GM12878 (cell line): Measurements from ENCODE around the gene FN1. TPM values are rescaled to one million over a fixed set of nuclear protein-coding genes. Genes with fewer than 3 reads are reported as not detected.

Experiments used
- ATAC-seq: fragments of 200-7000 bp; cut with Tn5 transposase; 3 replicates; pipeline ENCODE4 v1.9.1; 2020; ENCODE audit warnings: mild to moderate bottlenecking, moderate library complexity
- BruUV-seq: library from RNA; stranded (reverse); fragments of 400-500 nt; replicated peaks from 2 replicates; lab custom pipeline; 2021; lab: Mats Ljungman, UMichigan
- CTCF ChIA-PET: fragments of 300-600 bp; sonication (Branson Sonifier 250); formaldehyde crosslinking; extraction: SDS; loops from one replicate; lab custom pipeline; 2021; ENCODE audit warnings: inconsistent platforms; lab: Yijun Ruan, JAX
- POLR2A ChIA-PET: fragments of 350-600 bp; formaldehyde crosslinking; extraction: SDS; loops from one replicate; lab custom pipeline; 2021; ENCODE audit warnings: inconsistent platforms; lab: Charles Lee
- RAD21 ChIA-PET: fragments of 300-600 bp; sonication (Branson Sonifier 250); formaldehyde crosslinking; loops from one replicate; lab custom pipeline; 2023; ENCODE audit warnings: antibody characterized with exemption; ENCODE audit not compliant: unreplicated experiment; lab: Charles Lee
- SMC1A ChIA-PET: fragments of 300-600 bp; sonication (Branson Sonifier 250); formaldehyde crosslinking; loops from one replicate; lab custom pipeline; 2023; ENCODE audit not compliant: unreplicated experiment, uncharacterized antibody; lab: Charles Lee
- DNase-seq: peaks from one replicate; pipeline ENCODE4 v3.0.0-alpha.2; 2011; ENCODE audit warnings: low read depth, low spot score
- FAIRE-seq: peaks from 3 replicates; lab custom pipeline; 2011; peaks lifted over from hg19 to GRCh38; lab: Jason Lieb, UNC
- H2AFZ ChIP-seq: 2 replicates; pipeline ENCODE4 v1.6.0; 2011; ENCODE audit warnings: low read depth, low read length, control low read depth; ENCODE audit not compliant: control insufficient read depth
- H3K27ac ChIP-seq: 2 replicates; pipeline ENCODE4 v1.5.1; 2011; ENCODE audit warnings: control low read depth; ENCODE audit not compliant: control insufficient read depth, insufficient read depth
- H3K27me3 ChIP-seq, 2 experiments: replicated peaks in 1 of 2; 2 replicates each; pipeline versions ENCODE4 v1.6.0 to v1.6.1; 2011; ENCODE audit warnings: low read length in 1 of 2; ENCODE audit not compliant: control insufficient read depth in 2 of 2, insufficient read depth in 2 of 2
- H3K36me3 ChIP-seq, 2 experiments: 2 replicates each; pipeline ENCODE4 v1.5.1; 2011; ENCODE audit warnings: low read length in 1 of 2; ENCODE audit not compliant: control insufficient read depth in 2 of 2, insufficient read depth in 2 of 2
- H3K4me1 ChIP-seq: 2 replicates; pipeline ENCODE4 v1.6.1; 2011; ENCODE audit warnings: mild to moderate bottlenecking, low read length, moderate library complexity, mixed read lengths; ENCODE audit not compliant: control insufficient read depth, insufficient read depth
- H3K4me2 ChIP-seq: 2 replicates; pipeline ENCODE4 v1.6.0; 2011; ENCODE audit warnings: control low read depth; ENCODE audit not compliant: control insufficient read depth, insufficient read depth
- H3K4me3 ChIP-seq: fragments of 200-600 bp; sonication (generic); 2 replicates; pipeline ENCODE4 v1.5.1; 2016
- H3K79me2 ChIP-seq: 2 replicates; pipeline ENCODE4 v1.6.0; 2011; ENCODE audit warnings: low read length; ENCODE audit not compliant: control insufficient read depth, insufficient read depth
- H3K9ac ChIP-seq: 2 replicates; pipeline ENCODE4 v1.8.0; 2011; ENCODE audit warnings: low read length, control low read depth, mixed read lengths; ENCODE audit not compliant: control insufficient read depth, insufficient read depth
- H3K9me3 ChIP-seq: replicated peaks from 3 replicates; pipeline ENCODE4 v1.5.1; 2011; ENCODE audit warnings: mild to moderate bottlenecking, low read length; ENCODE audit not compliant: control insufficient read depth, insufficient read depth
- H4K20me1 ChIP-seq: 2 replicates; pipeline ENCODE4 v1.6.0; 2011; ENCODE audit not compliant: control insufficient read depth, insufficient read depth
- EGR1 ChIP-seq, 2 experiments: IDR thresholded peaks; 1 replicate in 1 of 2; 2 replicates in 1 of 2; pipeline ENCODE4 v1.6.1; 2011 to 2012; ENCODE audit warnings: low read depth in 2 of 2, low read length in 2 of 2, borderline replicate concordance in 1 of 2, mild to moderate bottlenecking in 1 of 2, moderate library complexity in 1 of 2
- MTA2 ChIP-seq: fragments of 450-650 bp; IDR thresholded peaks from 2 replicates; pipeline ENCODE4 v1.6.1; 2016; ENCODE audit warnings: low read depth, mild to moderate bottlenecking, moderate library complexity
- MYC ChIP-seq: IDR thresholded peaks from 2 replicates; pipeline ENCODE4 v1.6.1; 2011; ENCODE audit warnings: mild to moderate bottlenecking, low read length, moderate library complexity, inconsistent platforms; ENCODE audit not compliant: insufficient read depth, insufficient replicate concordance, insufficient read length, severe bottlenecking
- SPI1 ChIP-seq: IDR thresholded peaks from 2 replicates; pipeline ENCODE4 v1.6.1; 2011; ENCODE audit warnings: low read depth, mild to moderate bottlenecking, low read length, moderate library complexity, borderline replicate concordance; ENCODE audit not compliant: insufficient read depth
- SUPT20H ChIP-seq: IDR thresholded peaks from 2 replicates; pipeline ENCODE4 v1.6.1; 2011; ENCODE audit warnings: low read depth, mild to moderate bottlenecking, low read length, moderate library complexity, borderline replicate concordance; ENCODE audit not compliant: control insufficient read depth
- ZNF217 ChIP-seq: fragments of 450-650 bp; IDR thresholded peaks from 2 replicates; pipeline ENCODE4 v1.6.1; 2017; ENCODE audit warnings: antibody characterized with exemption, mild to moderate bottlenecking
- WGBS: methylation state at CpG from one replicate; pipeline ENCODE4 v1.1.6; 2016; ENCODE audit warnings: low lambda C conversion rate; ENCODE audit not compliant: insufficient replicate concordance, insufficient coverage; ENCODE audit errors: missing lambda C conversion rate; 5-methylcytosine and 5-hydroxymethylcytosine counted together
- in situ Hi-C: fragments of 300-500 bp; cut with MboI; formaldehyde crosslinking; loops from 9 replicates; pipeline ENCODE4 v1.14.3; 2018; ENCODE audit warnings: mixed read lengths
- intact Hi-C: fragments of 100-400 bp; cut with micrococcal nuclease; formaldehyde crosslinking; loops from one replicate; pipeline ENCODE4 v1.14.2; 2022; ENCODE audit not compliant: unreplicated experiment
- polyA plus RNA-seq, 11 experiments: library from polyadenylated mRNA; depleted of rRNA in 4 of 11; unstranded in 6 of 11; stranded (reverse) in 5 of 11; fragments of >200 nt; fragmentation: Nextera tagmentation in 4 of 11; fragmentation: Illumina TruSeq in 1 of 11; extraction: Ambion mirVana in 4 of 11; extraction: Trizol in 1 of 11; gene quantifications; 1 replicate in 1 of 11; 2 replicates in 10 of 11; pipeline versions ENCODE4 v1.2.1 to v1.2.3, GENCODE V29; 2011 to 2016; ENCODE audit warnings: inconsistent platforms in 2 of 11, missing spikeins in 2 of 11, low read depth in 1 of 11
- total RNA-seq, 4 experiments: library from RNA; depleted of rRNA in 3 of 4; stranded (reverse); fragments of >200 nt in 3 of 4; fragmentation: Illumina TruSeq in 1 of 4; extraction: Trizol in 1 of 4; gene quantifications; 2 replicates each; pipeline versions ENCODE4 v1.2.1 to v1.2.3, GENCODE V29; 2013 to 2021

Gene FN1
- total and polyA plus RNA-seq, 10 of the 15 experiments (the other 5 are each of a cell fraction or from before 2014, with no cell fraction given): 0.60 to 9.4 (median 1.5) TPM

- H3K4me1 ChIP-seq: no peaks in the 10 kb centered on the region
- no peaks in the 10 kb centered on the region for H4K20me1 ChIP-seq
- H3K4me3 ChIP-seq: no peak overlapping the region
- H3K79me2 ChIP-seq: no peaks in the 10 kb centered on the region
- H3K27ac ChIP-seq: no peak overlapping the region
- FAIRE-seq (no peak), ATAC-seq (no peak), DNase-seq (no peak)
- no peak overlapping the region for H3K4me2 ChIP-seq
- ChIA-PET POLR2A (no interaction called here), SMC1A (interaction anchor here (0.5 to 2.1 kb wide), 11 partner anchors 9 to 378 kb away, joined by 3 to 9 read pairs (median 3); no protein-coding TSS in a partner anchor), RAD21 (interaction anchor here (0.8 to 1.6 kb wide), 2 partner anchors 11 to 501 kb away, joined by 3 to 5 read pairs; no protein-coding TSS in a partner anchor), CTCF (interaction anchor here (0.8 to 1.8 kb wide), 3 partner anchors 9 to 99 kb away, joined by 3 to 8 read pairs (median 4); no protein-coding TSS in a partner anchor)
- in situ Hi-C loops: no loop called here
- no TSS peak for BruUV-seq
- H3K9ac ChIP-seq: no peak overlapping the region
- H3K27me3 ChIP-seq: peaks cover 0 to 13% of the 10 kb centered on the region in 2 experiments; a peak in 1 of 4 replicates
- 50% methylated on average over 6 of the region's 6 CpGs for WGBS
- H2AFZ ChIP-seq: no peak overlapping the region
- no peaks in the 10 kb centered on the region for H3K36me3 ChIP-seq
- H3K9me3 ChIP-seq: no peaks in the 10 kb centered on the region
- TF ChIP-seq SPI1: no peak
- TF ChIP-seq EGR1 (IDR thresholded peaks at IDR 0.05; ENCODE audit: borderline replicate concordance in 1 of 2, low read depth in 2 of 2, low read length in 2 of 2): no peak
- no peak for TF ChIP-seq MYC
- no peak for TF ChIP-seq MTA2
- no peak for TF ChIP-seq SUPT20H
- no peak for TF ChIP-seq ZNF217
- intact Hi-C loops: no loop called here
These were observed 5.2 kb downstream of the FN1 start for GRCh38 chr2:215430528-215431187.
